Stomach (tissue), 9 donors: ENCODE data around the gene SYS1. TPM values are rescaled to one million over a fixed set of nuclear protein-coding genes. Genes with fewer than 3 reads are reported as not detected.

Experiments
- DNase-seq, 2 donors: peaks; one replicate each; pipeline versions ENCODE4 v3.0.0 to v3.0.0-alpha.2; 2013 to 2019
- H3K27ac ChIP-seq, 5 donors: fragments of 200-600 bp in 4 of 5; sonication (generic) in 4 of 5; one replicate each; pipeline ENCODE4 v1.5.1; 2013 to 2019; ENCODE audit warnings: mild to moderate bottlenecking in 1 of 5, moderate library complexity in 1 of 5
- H3K27me3 ChIP-seq, 3 donors: fragments of 200-600 bp; sonication (generic); one replicate each; pipeline ENCODE4 v1.5.1; 2017 to 2019; ENCODE audit warnings: mixed run types in 1 of 3
- H3K36me3 ChIP-seq, 4 donors: fragments of 200-600 bp; sonication (generic); 1 replicate in 3 of 4; 2 replicates in 1 of 4; pipeline ENCODE4 v1.5.1; 2016 to 2019
- H3K4me1 ChIP-seq, 4 donors: fragments of 200-600 bp; sonication (generic); one replicate each; pipeline ENCODE4 v1.5.1; 2016 to 2019
- H3K4me3 ChIP-seq, 4 donors: fragments of 200-600 bp; sonication (generic) in 3 of 4; one replicate each; pipeline ENCODE4 v1.5.1; 2016 to 2019; ENCODE audit warnings: mild to moderate bottlenecking in 1 of 4
- H3K9me3 ChIP-seq, 4 donors: fragments of 200-600 bp; sonication (generic); one replicate each; pipeline ENCODE4 v1.5.1; 2016 to 2019
- CTCF ChIP-seq, 7 experiments: fragments of 450-650 bp in 4 of 7; fragments of 200-600 bp in 3 of 7; sonication (generic) in 3 of 7; IDR thresholded peaks; one replicate each; pipeline ENCODE4 v1.5.1; 2016 to 2019; ENCODE audit warnings: antibody characterized with exemption in 7 of 7, control low read depth in 2 of 7, mild to moderate bottlenecking in 1 of 7
- EP300 ChIP-seq: sonication (generic); formaldehyde crosslinking; IDR thresholded peaks from one replicate; pipeline ENCODE4 v1.6.1; 2017; ENCODE audit warnings: antibody characterized with exemption
- POLR2A ChIP-seq, 4 donors: fragments of 450-650 bp; IDR thresholded peaks; one replicate each; pipeline ENCODE4 v1.6.1; 2016; ENCODE audit warnings: antibody characterized with exemption in 4 of 4, control low read depth in 2 of 4, mild to moderate bottlenecking in 1 of 4, moderate library complexity in 1 of 4
- POLR2AphosphoS5 ChIP-seq, 3 donors: sonication (generic); formaldehyde crosslinking; IDR thresholded peaks; one replicate each; pipeline ENCODE4 v1.6.1; 2016; ENCODE audit warnings: antibody characterized with exemption in 3 of 3
- WGBS, 5 donors: extraction: QIAGEN DNeasy Blood & Tissue Kit in 3 of 5; methylation state at CpG; one replicate each; pipeline versions ENCODE4 v1.1.5 to v1.1.7; 2013 to 2018; 5-methylcytosine and 5-hydroxymethylcytosine counted together
- intact Hi-C: fragments of 100-400 bp; cut with DNase I; formaldehyde crosslinking; loops from one replicate; pipeline ENCODE4 v1.15.1; 2023; ENCODE audit warnings: low total_unique reads
- polyA plus RNA-seq, 3 donors: library from polyadenylated mRNA; stranded (reverse); fragments of 200-250 nt; gene quantifications; one replicate each; pipeline ENCODE4 v1.2.3, GENCODE V29; 2013
- total RNA-seq, 5 donors: library from RNA; depleted of rRNA; stranded (reverse); fragments of >200 nt; gene quantifications; one replicate each; pipeline versions ENCODE4 v1.1.0 to v1.2.3, GENCODE V29; 2014 to 2016
- donor health status: healthy with polysubstance abuse.
- donor health status: Bipolar disorder and iron deficiency.
- donor health status: healthy.

The SYS1 gene
- total and polyA plus RNA-seq, 8 donors, result 11.2 to 119 (median 21.5) TPM

- Histone ChIP-seq H3K27ac (peak overlapping the region; percentile 19 to 63 (median 36)), H3K36me3 (peaks cover 68 to 100% (median 98%) of the 10 kb centered on the region in 4 donors), H3K4me3 (no peak overlapping the region), H3K9me3 (no peaks in the 10 kb centered on the region), H3K4me1 (peaks cover 5 to 43% (median 29%) of the 10 kb centered on the region in 4 donors), H3K27me3 (no peaks in the 10 kb centered on the region)
- TF ChIP-seq POLR2AphosphoS5 (IDR thresholded peaks at IDR 0.05) (peak in 1 of 3 donors; percentile 64), EP300 (no peak)
- DNase-seq, result peak in 1 of 2 donors; percentile 88
- intact Hi-C loops, result no loop called here
- WGBS, 5 donors, result 43 to 65% (median 47%) methylated on average over 7 of the region's 7 CpGs
Measured at GRCh38 chr20:45329497-45330319, 33.2 kb upstream of the SYS1 start.

- intact Hi-C loops, result no loop called here
- Histone ChIP-seq H3K4me1 (peaks cover 5 to 48% (median 32%) of the 10 kb centered on the region in 4 donors), H3K36me3 (peaks cover 70 to 100% (median 98%) of the 10 kb centered on the region in 4 donors), H3K9me3 (no peaks in the 10 kb centered on the region), H3K27me3 (no peaks in the 10 kb centered on the region), H3K4me3 (no peak overlapping the region), H3K27ac (peak overlapping the region in 4 of 5 donors; percentile 18 to 61 (median 36))
- no peak for DNase-seq
- 83 to 91% (median 88%) methylated on average over 3 of the region's 3 CpGs for WGBS, 5 donors
- TF ChIP-seq POLR2A (IDR thresholded peaks at IDR 0.05), result no peak
- TF ChIP-seq CTCF (IDR thresholded peaks at IDR 0.05), result no peak
- no peak for TF ChIP-seq POLR2AphosphoS5 (IDR thresholded peaks at IDR 0.05)
- TF ChIP-seq EP300, result no peak
Measured at GRCh38 chr20:45330476-45330875, 32.5 kb upstream of the SYS1 start.

- Histone ChIP-seq H3K36me3 (peaks cover 27 to 65% (median 45%) of the 10 kb centered on the region in 4 donors), H3K4me3 (no peak overlapping the region), H3K4me1 (peaks cover 57 to 82% (median 67%) of the 10 kb centered on the region in 4 donors), H3K27me3 (no peaks in the 10 kb centered on the region), H3K27ac (peak overlapping the region; percentile 91 to 97 (median 95)), H3K9me3 (no peaks in the 10 kb centered on the region)
- 38 to 50% (median 47%) methylated on average over 9 to 11 of the region's 11 CpGs for WGBS, 5 donors
- intact Hi-C loops, result no loop called here
- no peak for TF ChIP-seq EP300
- TF ChIP-seq POLR2AphosphoS5 (IDR thresholded peaks at IDR 0.05), result peak; percentile 29 to 82 (median 40)
- DNase-seq, result peak; percentile 35 to 58
Measured at GRCh38 chr20:45336530-45337366, 26.2 kb upstream of the SYS1 start.

GRCh38 chr20:45337367-45338120 is 25.4 kb upstream of the SYS1 start:
- intact Hi-C loops, result no loop called here
- peak; percentile 56 to 73 for DNase-seq
- Histone ChIP-seq H3K36me3 (peaks cover 20 to 57% (median 37%) of the 10 kb centered on the region in 4 donors), H3K9me3 (no peaks in the 10 kb centered on the region), H3K27me3 (no peaks in the 10 kb centered on the region), H3K4me3 (peak overlapping the region in 2 of 4 donors; percentile 0 to 18), H3K4me1 (peaks cover 63 to 82% (median 73%) of the 10 kb centered on the region in 4 donors), H3K27ac (peak overlapping the region; percentile 91 to 97 (median 95))
- WGBS, 5 donors, result 16 to 38% (median 25%) methylated on average over 13 to 15 of the region's 15 CpGs
- TF ChIP-seq POLR2AphosphoS5 (IDR thresholded peaks at IDR 0.05) (peak in 1 of 3 donors; percentile 76), CTCF (IDR thresholded peaks at IDR 0.05) (no peak), POLR2A (IDR thresholded peaks at IDR 0.05) (no peak), EP300 (no peak)
